Measurements from ENCODE around the gene PPARA. TPM values are rescaled to one million over a fixed set of nuclear protein-coding genes. Genes with fewer than 3 reads are reported as not detected.

PPARA gene
- total RNA-seq, 1 experiment from 2014 or later, result 7.7 TPM

DNA sequence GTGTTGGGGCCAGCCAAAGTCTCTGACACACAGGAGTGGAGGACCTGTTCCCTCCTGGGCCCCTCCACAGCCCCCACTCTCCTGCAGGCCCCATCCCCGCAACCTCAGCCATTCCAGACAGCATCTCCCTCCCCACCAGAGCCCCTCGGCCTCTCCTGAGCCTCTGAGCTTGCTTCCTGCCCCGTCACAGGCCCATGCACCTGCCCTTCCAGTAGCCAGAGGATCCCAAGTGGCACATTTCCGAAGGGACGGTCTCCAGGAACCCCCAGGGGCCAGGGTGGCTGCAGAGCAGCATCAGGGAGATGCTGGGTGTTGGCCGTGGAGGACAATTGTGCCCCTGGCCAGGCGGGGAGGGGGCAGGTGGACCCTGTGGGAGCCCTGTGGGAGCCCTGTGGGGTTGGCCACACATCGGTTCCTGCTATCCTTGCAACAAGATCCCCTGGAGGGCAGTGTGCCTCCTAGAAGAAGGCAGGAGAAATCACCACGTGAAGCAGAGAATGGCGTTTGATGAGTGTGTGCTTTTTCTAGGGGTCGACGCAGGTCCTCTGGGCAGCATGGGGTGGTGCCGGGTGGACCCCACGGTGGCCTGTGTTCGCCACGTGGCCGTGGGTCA lies 45.3 kb upstream of the PPARA start:
- H3K79me2 ChIP-seq (ENCODE audit: low read length), result peaks cover 7% of the 10 kb centered on the region
- DNase-seq, result no peak

DNA sequence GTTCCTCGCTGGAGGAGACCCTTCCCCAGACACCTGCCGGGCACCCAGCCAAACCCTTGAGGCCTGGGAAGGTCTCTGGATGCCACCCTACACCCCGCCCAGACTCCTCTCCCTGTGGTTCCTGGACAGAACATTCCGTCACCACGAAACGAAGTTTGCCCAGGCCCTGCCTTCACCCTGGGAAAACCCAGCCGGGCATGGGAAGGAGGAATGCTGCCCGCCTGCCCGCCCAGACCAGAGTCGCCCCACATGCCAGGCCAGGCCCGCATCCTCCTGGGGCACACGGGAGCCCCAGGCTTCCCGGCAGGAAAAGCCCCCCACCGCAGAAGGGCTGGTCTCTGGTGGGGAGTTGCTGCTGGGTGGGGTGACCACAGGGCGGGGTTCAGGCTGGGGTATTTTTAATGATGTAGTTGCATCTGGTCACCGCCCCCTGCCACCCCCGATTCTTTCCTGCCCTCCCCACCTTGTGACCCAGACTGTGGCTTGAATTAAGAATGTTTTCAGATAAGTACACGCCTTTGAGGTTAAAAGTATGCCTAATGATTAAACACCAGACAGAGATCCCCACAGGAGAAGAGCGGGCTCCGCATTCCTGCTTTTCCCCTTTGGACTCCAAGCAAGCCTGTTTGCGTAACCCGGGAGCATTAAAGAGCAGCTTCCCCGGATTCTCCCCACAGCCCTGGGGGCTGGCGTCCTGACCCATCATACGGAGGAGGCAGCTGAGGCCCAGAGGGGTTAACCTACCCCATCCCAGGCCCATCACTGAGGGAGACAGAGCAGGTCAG lies 44.6 kb upstream of the PPARA start:
- Histone ChIP-seq H3F3A (ENCODE audit: low read length, unreplicated experiment) (peaks cover 10% of the 10 kb centered on the region), H3K9ac (ENCODE audit: low read length) (no peak overlapping the region), H3K79me2 (ENCODE audit: low read length) (0 out of 2 replicates have a peak, but pooled peaks cover 6% of the 10 kb centered on the region), H3K9me3 (ENCODE audit: low read length) (no peaks in the 10 kb centered on the region), H3K4me2 (ENCODE audit: low read length) (no peak overlapping the region), H3K4me3 (ENCODE audit: low read length) (no peak overlapping the region), H3K27ac (ENCODE audit: low read length) (no peak overlapping the region), H3K36me3 (ENCODE audit: low read depth, low read length) (peaks cover 38% of the 10 kb centered on the region), H3K27me3 (ENCODE audit: low read length) (no peaks in the 10 kb centered on the region), H4K20me1 (ENCODE audit: low read length) (peaks cover 4% of the 10 kb centered on the region; the same call in 1 of the 2 replicates), H3K4me1 (ENCODE audit: insufficient read depth, low read length) (no peaks in the 10 kb centered on the region), H3K9me2 (replicated peaks; ENCODE audit: low read length) (no peaks in the 10 kb centered on the region), H2AFZ (ENCODE audit: low read length) (no peak overlapping the region)
- no TSS peak for BruUV-seq (replicated peaks)
- ChIA-PET CTCF (no interaction called here), POLR2A (ENCODE audit: unreplicated experiment) (no interaction called here)
- intact Hi-C loops (cut with micrococcal nuclease), result no loop called here
- ATAC-seq (no peak), DNase-seq (no peak)
- TF ChIP-seq, protein P1, sequence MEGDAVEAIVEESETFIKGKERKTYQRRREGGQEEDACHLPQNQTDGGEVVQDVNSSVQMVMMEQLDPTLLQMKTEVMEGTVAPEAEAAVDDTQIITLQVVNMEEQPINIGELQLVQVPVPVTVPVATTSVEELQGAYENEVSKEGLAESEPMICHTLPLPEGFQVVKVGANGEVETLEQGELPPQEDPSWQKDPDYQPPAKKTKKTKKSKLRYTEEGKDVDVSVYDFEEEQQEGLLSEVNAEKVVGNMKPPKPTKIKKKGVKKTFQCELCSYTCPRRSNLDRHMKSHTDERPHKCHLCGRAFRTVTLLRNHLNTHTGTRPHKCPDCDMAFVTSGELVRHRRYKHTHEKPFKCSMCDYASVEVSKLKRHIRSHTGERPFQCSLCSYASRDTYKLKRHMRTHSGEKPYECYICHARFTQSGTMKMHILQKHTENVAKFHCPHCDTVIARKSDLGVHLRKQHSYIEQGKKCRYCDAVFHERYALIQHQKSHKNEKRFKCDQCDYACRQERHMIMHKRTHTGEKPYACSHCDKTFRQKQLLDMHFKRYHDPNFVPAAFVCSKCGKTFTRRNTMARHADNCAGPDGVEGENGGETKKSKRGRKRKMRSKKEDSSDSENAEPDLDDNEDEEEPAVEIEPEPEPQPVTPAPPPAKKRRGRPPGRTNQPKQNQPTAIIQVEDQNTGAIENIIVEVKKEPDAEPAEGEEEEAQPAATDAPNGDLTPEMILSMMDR (conservative IDR thresholded peaks at IDR 0.05; ENCODE audit: low read depth, low read length), result no peak
- TF ChIP-seq EZH2phosphoT487 (IDR thresholded peaks at IDR 0.05; ENCODE audit: borderline replicate concordance, low read length), result no peak

More for the DNA sequence above, 45.3 kb upstream of the PPARA start:
- ATAC-seq, result no peak
- no peak for TF ChIP-seq EZH2phosphoT487 (IDR thresholded peaks at IDR 0.05; ENCODE audit: borderline replicate concordance, low read length)
- TF ChIP-seq EZH2 (IDR thresholded peaks at IDR 0.05; ENCODE audit: low read length, unreplicated experiment), result no peak
- TF ChIP-seq, protein P1 (conservative IDR thresholded peaks at IDR 0.05; ENCODE audit: low read depth, low read length), result no peak
- Histone ChIP-seq H3K4me2 (ENCODE audit: low read length) (no peak overlapping the region), H3K36me3 (ENCODE audit: low read depth, low read length) (peaks cover 36% of the 10 kb centered on the region; the same call in 1 of the 2 replicates), H3K4me1 (ENCODE audit: insufficient read depth, low read length) (no peaks in the 10 kb centered on the region), H3K4me3 (ENCODE audit: low read length) (no peak overlapping the region), H3K9ac (ENCODE audit: low read length) (no peak overlapping the region), H3K27me3 (ENCODE audit: low read length) (no peaks in the 10 kb centered on the region), H3K27ac (ENCODE audit: low read length) (no peak overlapping the region), H3K9me2 (replicated peaks; ENCODE audit: low read length) (no peaks in the 10 kb centered on the region), H3K9me3 (ENCODE audit: low read length) (no peaks in the 10 kb centered on the region), H4K20me1 (ENCODE audit: low read length) (no peaks in the 10 kb centered on the region), H2AFZ (ENCODE audit: low read length) (no peak overlapping the region), H3F3A (ENCODE audit: low read length, unreplicated experiment) (peaks cover 10% of the 10 kb centered on the region)
- BruUV-seq (replicated peaks), result no TSS peak
- ChIA-PET CTCF (no interaction called here), POLR2A (ENCODE audit: unreplicated experiment) (no interaction called here)
- intact Hi-C loops (cut with micrococcal nuclease), result no loop called here
